ENCODE measurements around the gene ITIH1. TPM values are rescaled to one million over a fixed set of nuclear protein-coding genes. Genes with fewer than 3 reads are reported as not detected.

ITIH1 gene
- total RNA-seq, 2 experiments from 2014 or later, result not detected

DNA sequence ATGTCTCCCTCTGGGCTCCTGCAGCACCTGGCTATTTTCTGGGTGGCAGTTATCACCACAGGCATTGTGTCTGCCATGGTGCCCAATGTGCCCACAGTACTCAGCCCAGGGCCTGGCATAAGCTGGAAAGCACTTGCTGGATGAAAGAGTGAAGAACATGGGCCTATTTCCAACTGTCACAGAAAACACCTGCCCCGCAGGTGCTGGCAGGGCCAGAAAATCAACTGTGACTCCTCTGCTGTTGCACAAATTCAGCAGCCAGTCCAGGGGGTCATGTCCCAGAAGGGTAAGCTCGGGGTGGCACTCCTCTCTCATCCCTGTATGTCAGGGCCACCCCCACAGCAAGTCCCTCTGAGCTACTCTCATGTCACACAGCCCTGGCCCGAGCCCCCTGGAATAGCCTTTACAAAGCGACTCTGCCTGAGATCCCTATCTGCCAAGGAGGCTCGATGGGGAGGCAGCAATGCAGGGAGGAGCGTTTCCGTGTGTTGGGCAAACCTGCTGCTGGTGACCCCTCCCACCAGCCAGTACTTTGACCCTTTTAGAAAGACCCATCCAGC is 34.1 kb downstream of the ITIH1 start:
- H3K36me3 Mint-ChIP-seq, result no peaks in the 10 kb centered on the region
- no peaks in the 10 kb centered on the region for H3K4me1 Mint-ChIP-seq (ENCODE audit: low read depth)
- POLR2A ChIA-PET, result no interaction called here
- no peak overlapping the region for H3K27ac Mint-ChIP-seq
- no peak for DNase-seq
- CTCF ChIA-PET, result interaction anchor here (2.6 kb wide), 1 partner anchor 9 kb away, joined by 12 read pairs; no protein-coding TSS in a partner anchor
- no peaks in the 10 kb centered on the region for H3K9me3 Mint-ChIP-seq
- intact Hi-C loops (cut with micrococcal nuclease), result no loop called here
- H3K27me3 Mint-ChIP-seq, result no peaks in the 10 kb centered on the region
- H3K4me3 Mint-ChIP-seq, result no peak overlapping the region

DNA sequence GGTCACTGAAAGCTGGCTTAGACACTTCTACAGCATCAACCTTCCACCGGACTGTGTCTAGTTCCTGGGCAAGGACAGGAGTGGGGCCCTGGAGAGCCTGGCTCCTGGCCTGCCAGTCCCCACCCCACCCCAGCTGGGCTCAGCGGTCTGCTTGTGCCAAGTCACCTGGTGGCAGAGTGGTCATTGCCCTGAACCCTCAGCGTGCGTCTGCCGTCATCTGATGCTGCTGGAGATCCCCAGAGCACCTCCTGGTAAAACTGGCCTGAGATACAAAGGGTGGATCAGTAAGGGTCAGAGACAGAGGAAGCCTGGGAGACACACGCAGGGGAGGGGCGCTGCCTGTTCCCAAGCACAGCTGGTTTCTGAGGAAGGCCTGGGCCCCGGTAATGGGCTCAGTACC is 36.4 kb downstream of the ITIH1 start:
- Mint-ChIP-seq H3K27ac (no peak overlapping the region), H3K27me3 (no peaks in the 10 kb centered on the region), H3K4me1 (ENCODE audit: low read depth) (no peaks in the 10 kb centered on the region), H3K9me3 (no peaks in the 10 kb centered on the region), H3K4me3 (no peak overlapping the region), H3K36me3 (no peaks in the 10 kb centered on the region)
- POLR2A ChIA-PET, result no interaction called here
- no peak for DNase-seq
- CTCF ChIA-PET, result no interaction called here
- intact Hi-C loops (cut with micrococcal nuclease), result no loop called here

DNA sequence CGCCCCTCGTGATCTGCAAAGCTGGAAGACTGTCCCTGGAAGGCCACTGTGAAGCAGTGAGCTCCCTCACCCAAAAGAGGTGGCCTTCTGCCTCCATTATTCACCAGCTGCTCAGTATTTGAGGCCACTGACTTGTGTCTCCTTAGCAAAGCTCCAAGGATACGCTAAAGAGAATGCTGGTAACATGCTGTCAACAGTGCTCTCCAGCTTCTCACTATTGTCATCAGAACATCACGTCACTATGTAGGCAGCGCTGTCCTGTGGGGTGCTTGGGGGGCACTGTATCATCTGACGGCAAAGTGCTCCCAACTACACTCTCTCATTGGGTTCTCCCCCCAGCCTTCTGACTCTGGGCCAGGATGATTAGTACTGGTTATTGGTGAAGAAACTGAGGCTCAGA is 38.8 kb downstream of the ITIH1 start:
- CTCF ChIA-PET, result no interaction called here
- no peak for DNase-seq
- H3K4me1 Mint-ChIP-seq (ENCODE audit: low read depth), result no peaks in the 10 kb centered on the region
- intact Hi-C loops (cut with micrococcal nuclease), result no loop called here
- no peaks in the 10 kb centered on the region for H3K9me3 Mint-ChIP-seq
- no peak overlapping the region for H3K27ac Mint-ChIP-seq
- no peak overlapping the region for H3K4me3 Mint-ChIP-seq
- no peaks in the 10 kb centered on the region for H3K27me3 Mint-ChIP-seq
- POLR2A ChIA-PET, result no interaction called here
- no peaks in the 10 kb centered on the region for H3K36me3 Mint-ChIP-seq

DNA sequence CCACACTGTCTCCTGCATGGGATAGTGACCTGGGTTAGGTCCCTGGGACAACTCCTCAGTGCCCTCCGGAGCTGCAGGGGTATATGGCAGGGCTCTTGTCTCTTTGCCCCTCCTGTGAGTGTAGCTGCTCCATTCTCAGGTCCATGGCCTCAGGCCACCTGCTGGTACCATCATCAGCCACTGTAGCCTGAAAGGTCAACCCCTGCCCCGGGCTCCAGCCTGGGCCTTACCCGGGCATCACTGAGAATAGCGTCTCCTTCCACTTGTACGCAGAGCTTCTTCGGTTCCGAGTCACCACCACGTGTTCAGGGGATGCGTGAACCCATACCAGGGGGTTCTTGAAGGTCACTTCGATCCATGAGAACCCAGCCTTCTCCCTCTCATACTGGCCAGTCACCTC is 39.3 kb downstream of the ITIH1 start:
- Mint-ChIP-seq H3K27ac (no peak overlapping the region), H3K4me1 (ENCODE audit: low read depth) (no peaks in the 10 kb centered on the region), H3K4me3 (no peak overlapping the region), H3K36me3 (no peaks in the 10 kb centered on the region), H3K9me3 (no peaks in the 10 kb centered on the region), H3K27me3 (no peaks in the 10 kb centered on the region)
- DNase-seq, result no peak
- ChIA-PET POLR2A (no interaction called here), CTCF (no interaction called here)
- intact Hi-C loops (cut with micrococcal nuclease), result no loop called here

DNA sequence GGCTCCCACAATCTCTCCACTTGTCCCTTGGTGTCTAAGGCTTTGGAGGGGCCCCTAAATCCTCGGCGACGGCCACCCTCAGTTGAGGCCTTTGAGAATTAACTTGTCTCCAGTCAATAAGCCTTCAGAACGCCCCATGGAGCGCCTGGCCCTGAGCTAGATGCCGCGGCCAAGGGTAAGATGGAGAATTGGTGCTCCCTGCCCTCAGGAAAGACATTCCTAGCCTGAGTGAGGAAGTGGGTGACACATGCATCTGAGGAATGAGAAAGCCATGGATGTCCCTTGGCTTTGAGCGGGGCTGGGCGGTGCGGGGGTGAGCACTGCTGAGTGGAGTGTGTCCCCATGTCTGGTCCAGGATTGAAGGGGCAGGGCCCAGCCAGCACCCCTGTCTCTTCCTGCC is 39.8 kb downstream of the ITIH1 start:
- CTCF ChIA-PET, result no interaction called here

DNA sequence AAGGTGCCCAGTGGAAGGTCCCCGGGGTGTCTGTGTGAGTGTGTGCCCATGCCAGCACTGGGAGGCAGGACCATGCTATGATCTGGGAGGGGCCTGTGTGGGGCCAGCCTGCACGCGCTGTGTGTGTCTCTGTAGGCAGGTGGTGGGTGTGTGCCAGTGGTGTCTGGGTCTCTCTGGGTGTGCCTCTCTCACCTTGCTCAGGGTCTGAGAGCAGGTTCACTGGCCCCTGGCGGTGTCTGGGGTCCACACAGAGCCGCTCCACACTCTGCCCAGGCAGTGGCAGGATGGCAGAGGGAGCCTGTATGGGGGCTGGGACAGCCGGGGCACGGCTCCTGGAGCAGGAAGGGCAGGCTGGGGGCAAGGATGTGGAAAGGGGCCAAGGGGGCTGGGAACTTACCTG is 40.5 kb downstream of the ITIH1 start:
- intact Hi-C loops (cut with micrococcal nuclease), result no loop called here
- Mint-ChIP-seq H3K9me3 (no peaks in the 10 kb centered on the region), H3K36me3 (no peaks in the 10 kb centered on the region), H3K27me3 (no peaks in the 10 kb centered on the region), H3K4me3 (no peak overlapping the region), H3K27ac (no peak overlapping the region), H3K4me1 (ENCODE audit: low read depth) (no peaks in the 10 kb centered on the region)
- CTCF ChIA-PET, result no interaction called here
- POLR2A ChIA-PET, result no interaction called here
- no peak for DNase-seq

More for the DNA sequence above, 39.8 kb downstream of the ITIH1 start:
- no peaks in the 10 kb centered on the region for H3K9me3 Mint-ChIP-seq
- H3K36me3 Mint-ChIP-seq, result no peaks in the 10 kb centered on the region
- no peaks in the 10 kb centered on the region for H3K27me3 Mint-ChIP-seq
- H3K4me1 Mint-ChIP-seq (ENCODE audit: low read depth), result no peaks in the 10 kb centered on the region
- DNase-seq, result no peak
- intact Hi-C loops (cut with micrococcal nuclease), result no loop called here
- no peak overlapping the region for H3K4me3 Mint-ChIP-seq
- POLR2A ChIA-PET, result no interaction called here
- no peak overlapping the region for H3K27ac Mint-ChIP-seq

DNA sequence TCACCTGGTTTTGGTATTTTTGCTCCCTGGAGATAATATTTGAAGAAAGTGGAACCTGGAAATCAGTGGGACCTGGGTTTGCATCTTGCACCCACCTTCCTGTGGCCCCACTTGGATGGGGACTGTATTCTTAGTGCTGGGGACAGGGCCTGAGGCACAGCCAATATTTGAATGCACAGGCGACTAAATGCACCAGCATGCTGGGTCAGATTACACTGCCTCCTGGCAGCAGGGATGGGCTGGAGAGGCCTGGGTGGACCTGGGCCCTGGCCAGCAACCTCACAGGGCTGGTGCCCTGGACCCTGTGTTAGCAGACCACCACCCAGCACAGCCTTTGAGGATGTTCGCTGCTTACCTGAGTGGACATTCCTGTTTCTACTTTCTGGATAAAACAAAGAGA is 42.5 kb downstream of the ITIH1 start:
- CTCF ChIA-PET, result interaction anchor here (1.5 to 1.8 kb wide), 3 partner anchors 8 to 31 kb away, joined by 3 to 12 read pairs (median 12); no protein-coding TSS in a partner anchor
- Mint-ChIP-seq H3K36me3 (no peaks in the 10 kb centered on the region), H3K27ac (no peak overlapping the region), H3K4me3 (no peak overlapping the region), H3K4me1 (ENCODE audit: low read depth) (no peaks in the 10 kb centered on the region), H3K27me3 (no peaks in the 10 kb centered on the region), H3K9me3 (no peaks in the 10 kb centered on the region)
- no peak for DNase-seq
- POLR2A ChIA-PET, result no interaction called here
- intact Hi-C loops (cut with micrococcal nuclease), result no loop called here

DNA sequence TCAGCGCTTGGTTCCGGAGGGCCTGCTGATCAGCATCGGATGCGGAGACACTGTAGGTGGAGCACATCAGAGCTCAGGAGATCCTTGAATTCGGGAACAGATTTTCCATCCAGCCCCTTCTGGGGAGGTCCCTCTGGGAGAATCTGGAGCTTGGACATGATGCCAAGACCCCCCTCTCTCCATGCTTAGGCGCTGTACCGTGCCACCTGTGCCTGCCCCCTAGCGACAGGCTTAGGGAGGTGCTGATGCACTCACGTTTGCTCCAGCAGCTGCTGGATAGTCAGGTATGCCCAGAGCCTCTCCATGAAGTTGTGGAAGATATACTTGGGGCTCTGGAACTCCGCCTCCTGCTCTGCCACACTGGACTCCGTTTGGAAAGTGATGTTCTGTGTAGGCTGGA is 43.3 kb downstream of the ITIH1 start:
- intact Hi-C loops (cut with micrococcal nuclease), result no loop called here
- Mint-ChIP-seq H3K36me3 (no peaks in the 10 kb centered on the region), H3K27me3 (no peaks in the 10 kb centered on the region), H3K9me3 (no peaks in the 10 kb centered on the region), H3K4me3 (no peak overlapping the region), H3K4me1 (ENCODE audit: low read depth) (no peaks in the 10 kb centered on the region), H3K27ac (no peak overlapping the region)
- ChIA-PET POLR2A (no interaction called here), CTCF (interaction anchor here (0.7 to 2.1 kb wide), 8 partner anchors 9 to 238 kb away, joined by 3 to 13 read pairs (median 4); partner anchors contain the start of gene MUSTN1)
- peak; percentile 40 for DNase-seq

DNA sequence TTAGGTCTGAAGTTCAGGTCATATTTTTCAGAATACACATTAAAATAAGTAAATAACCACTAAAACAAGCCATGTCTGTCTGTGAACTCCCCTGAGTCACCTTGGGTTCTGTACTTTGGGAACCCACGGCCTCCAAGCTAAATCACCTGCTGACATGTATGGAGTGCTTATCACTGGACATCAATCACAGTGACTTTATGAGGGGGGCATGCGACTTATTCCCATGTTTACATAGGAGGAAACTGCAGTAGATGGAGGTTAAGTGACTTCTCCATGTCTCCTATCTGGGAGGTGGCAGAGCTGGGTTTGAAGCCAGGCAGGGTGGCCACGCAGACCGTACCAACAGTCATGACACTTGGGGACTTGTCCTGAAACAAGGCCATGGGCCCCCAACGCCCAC is 45.0 kb downstream of the ITIH1 start:
- H3K27ac Mint-ChIP-seq, result no peak overlapping the region
- no peaks in the 10 kb centered on the region for H3K4me1 Mint-ChIP-seq (ENCODE audit: low read depth)
- no peak for DNase-seq
- H3K36me3 Mint-ChIP-seq, result no peaks in the 10 kb centered on the region
- POLR2A ChIA-PET, result no interaction called here
- intact Hi-C loops (cut with micrococcal nuclease), result no loop called here
- no peaks in the 10 kb centered on the region for H3K27me3 Mint-ChIP-seq
- CTCF ChIA-PET, result interaction anchor here (2.1 kb wide), 1 partner anchor 24 kb away, joined by 13 read pairs; no protein-coding TSS in a partner anchor
- no peak overlapping the region for H3K4me3 Mint-ChIP-seq
- H3K9me3 Mint-ChIP-seq, result no peaks in the 10 kb centered on the region

DNA sequence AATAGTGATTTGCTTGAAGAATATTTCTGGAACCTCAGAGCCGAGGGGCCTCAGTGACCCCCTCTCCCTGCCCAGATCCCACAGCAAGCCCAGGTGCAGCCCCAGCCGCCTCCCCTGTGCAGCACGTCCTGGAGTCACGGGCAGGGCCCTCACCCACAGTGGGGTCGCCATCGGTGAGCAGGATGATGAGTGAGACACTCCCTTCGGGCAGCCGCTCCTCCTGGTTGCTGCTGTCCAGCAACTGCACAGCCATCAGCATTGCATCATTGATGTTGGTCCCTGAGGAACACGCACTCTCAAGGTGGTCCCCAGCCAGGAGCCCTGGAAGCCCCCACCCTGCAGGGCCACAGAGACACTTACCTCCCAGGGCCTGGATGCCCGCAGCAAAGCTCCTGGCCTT is 46.6 kb downstream of the ITIH1 start:
- H3K4me3 Mint-ChIP-seq, result no peak overlapping the region
- intact Hi-C loops (cut with micrococcal nuclease), result no loop called here
- no peak overlapping the region for H3K27ac Mint-ChIP-seq
- ChIA-PET POLR2A (no interaction called here), CTCF (no interaction called here)
- H3K27me3 Mint-ChIP-seq, result no peaks in the 10 kb centered on the region
- H3K36me3 Mint-ChIP-seq, result no peaks in the 10 kb centered on the region
- no peaks in the 10 kb centered on the region for H3K9me3 Mint-ChIP-seq
- H3K4me1 Mint-ChIP-seq (ENCODE audit: low read depth), result no peaks in the 10 kb centered on the region
- no peak for DNase-seq

DNA sequence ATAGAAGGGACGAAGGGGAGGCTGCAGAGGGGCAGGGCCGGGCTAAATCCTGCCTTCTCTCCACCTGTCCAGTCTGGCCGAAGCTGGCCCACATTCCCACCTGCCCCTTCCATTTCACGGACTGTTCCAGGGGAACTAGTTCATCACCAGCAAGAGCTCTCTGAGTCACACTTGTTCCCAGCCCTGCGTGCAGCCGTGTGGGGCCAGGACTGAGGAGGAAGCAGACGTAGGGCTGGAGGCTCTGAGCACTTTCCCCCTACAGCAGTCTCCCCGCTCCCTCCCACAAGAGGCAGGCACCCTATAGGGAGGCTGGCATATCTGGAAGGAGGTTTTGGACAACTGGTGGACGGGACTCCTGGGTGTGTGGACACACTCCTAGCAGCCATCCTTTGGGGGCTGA is 50.0 kb downstream of the ITIH1 start:
- CTCF ChIA-PET, result no interaction called here
- no peaks in the 10 kb centered on the region for H3K36me3 Mint-ChIP-seq
- no peak for DNase-seq
- H3K27ac Mint-ChIP-seq, result no peak overlapping the region
- H3K4me1 Mint-ChIP-seq (ENCODE audit: low read depth), result no peaks in the 10 kb centered on the region
- intact Hi-C loops (cut with micrococcal nuclease), result no loop called here
- POLR2A ChIA-PET, result no interaction called here
- no peaks in the 10 kb centered on the region for H3K27me3 Mint-ChIP-seq
- no peaks in the 10 kb centered on the region for H3K9me3 Mint-ChIP-seq
- H3K4me3 Mint-ChIP-seq, result no peak overlapping the region

DNA sequence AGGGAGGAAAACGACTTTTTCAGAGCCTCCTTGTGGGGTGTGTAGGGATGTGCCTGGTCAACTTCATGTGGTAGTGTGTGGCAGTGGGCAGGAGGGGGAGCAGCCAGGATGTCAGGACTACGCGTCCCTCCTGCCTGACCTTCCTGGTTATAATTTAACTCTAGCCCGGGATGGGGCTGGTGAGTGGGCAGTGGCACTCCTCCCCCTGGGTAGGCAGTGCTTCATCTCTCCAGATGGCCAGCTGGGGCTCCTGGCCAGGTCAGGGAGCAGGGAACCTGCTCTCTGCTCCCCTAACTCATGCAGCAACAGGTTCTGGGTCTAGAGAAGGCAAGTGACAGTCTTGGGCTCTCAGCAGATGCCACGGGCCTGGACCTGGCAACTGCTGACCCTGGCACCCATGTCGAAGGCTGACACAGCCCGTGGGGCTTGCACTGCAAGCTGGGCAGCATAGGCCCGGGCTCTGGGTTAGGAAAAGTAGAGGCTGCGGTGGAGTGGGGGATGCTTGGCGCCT is 50.5 kb downstream of the ITIH1 start:
- H3K27me3 Mint-ChIP-seq, result no peaks in the 10 kb centered on the region
- ChIA-PET CTCF (no interaction called here), POLR2A (no interaction called here)
- no peak for DNase-seq
- H3K27ac Mint-ChIP-seq, result no peak overlapping the region
- no peaks in the 10 kb centered on the region for H3K9me3 Mint-ChIP-seq
- H3K4me3 Mint-ChIP-seq, result no peak overlapping the region
- H3K4me1 Mint-ChIP-seq (ENCODE audit: low read depth), result no peaks in the 10 kb centered on the region
- intact Hi-C loops (cut with micrococcal nuclease), result no loop called here
- no peaks in the 10 kb centered on the region for H3K36me3 Mint-ChIP-seq

DNA sequence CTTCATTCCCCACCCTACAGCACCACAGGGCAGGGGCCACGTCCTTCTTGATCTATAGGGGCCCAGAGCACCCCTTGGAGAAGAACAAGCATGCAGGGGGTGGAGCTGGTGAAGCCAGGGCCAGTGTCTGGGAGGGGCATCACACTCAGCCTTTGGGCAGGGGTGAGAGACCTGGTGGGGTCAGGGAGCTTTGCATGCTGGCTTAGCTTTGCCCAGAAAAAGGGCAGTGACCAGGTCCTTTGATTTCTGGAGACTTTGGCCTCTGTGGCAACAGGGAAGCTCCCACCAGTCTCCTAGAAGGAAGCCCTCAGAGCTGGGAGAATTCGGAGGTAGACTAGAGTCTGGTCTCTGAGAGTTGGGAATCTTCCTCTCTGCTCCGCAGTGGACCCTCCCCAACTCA is 52.1 kb downstream of the ITIH1 start:
- Mint-ChIP-seq H3K27me3 (no peaks in the 10 kb centered on the region), H3K4me1 (ENCODE audit: low read depth) (no peaks in the 10 kb centered on the region), H3K4me3 (no peak overlapping the region), H3K27ac (no peak overlapping the region), H3K36me3 (no peaks in the 10 kb centered on the region), H3K9me3 (no peaks in the 10 kb centered on the region)
- DNase-seq, result no peak
- ChIA-PET POLR2A (interaction anchor here (0.5 kb wide), 1 partner anchor 187 kb away, joined by 3 read pairs; no protein-coding TSS in a partner anchor), CTCF (no interaction called here)
- intact Hi-C loops (cut with micrococcal nuclease), result no loop called here

Measured in activated CD4-positive, alpha-beta memory T cell treated with anti-CD3 and anti-CD28 coated beads for 36 hours (primary cell).